HG03558 (cell line): ENCODE results near the gene AGFG2.

Experiments
- ATAC-seq: cut with Tn5 transposase; IDR thresholded peaks from one replicate; pipeline ENCODE4 v1.9.1; 2021; ENCODE audit warnings: moderate number of reproducible peaks; ENCODE audit not compliant: unreplicated experiment; ENCODE audit errors: extremely low read depth

AGFG2 gene

DNA sequence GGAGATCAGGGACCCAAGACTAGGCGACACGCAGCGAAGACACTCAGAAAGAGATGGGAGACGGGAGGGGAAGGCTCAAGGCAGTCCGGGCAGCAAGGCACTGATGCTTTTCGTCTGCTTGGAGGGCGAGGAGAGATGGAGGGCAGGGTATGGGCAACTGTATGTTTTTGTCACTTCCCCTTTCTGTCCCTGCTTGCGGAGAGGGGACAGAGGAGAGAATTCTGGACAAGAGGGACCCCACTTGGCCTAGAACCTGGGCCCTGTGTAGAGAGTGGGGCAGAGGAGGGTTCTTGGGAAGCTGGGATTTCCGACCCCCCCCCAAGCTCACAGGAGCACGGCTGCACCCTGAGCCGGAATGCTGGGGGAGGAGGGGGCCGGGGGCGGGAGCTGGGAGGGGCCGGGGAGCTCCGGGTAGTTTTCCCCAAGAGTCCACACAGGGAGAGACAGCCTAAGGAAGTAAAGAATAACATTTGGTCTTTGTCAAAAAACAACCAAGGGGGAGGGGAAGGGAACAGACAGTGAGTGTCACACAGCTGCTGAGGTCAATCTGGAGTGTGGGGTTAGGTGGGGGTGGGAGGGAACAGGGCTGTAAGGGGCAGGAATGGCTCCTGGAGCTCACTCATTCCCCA lies 45.2 kb downstream of the AGFG2 start:
- ATAC-seq: no peak

DNA sequence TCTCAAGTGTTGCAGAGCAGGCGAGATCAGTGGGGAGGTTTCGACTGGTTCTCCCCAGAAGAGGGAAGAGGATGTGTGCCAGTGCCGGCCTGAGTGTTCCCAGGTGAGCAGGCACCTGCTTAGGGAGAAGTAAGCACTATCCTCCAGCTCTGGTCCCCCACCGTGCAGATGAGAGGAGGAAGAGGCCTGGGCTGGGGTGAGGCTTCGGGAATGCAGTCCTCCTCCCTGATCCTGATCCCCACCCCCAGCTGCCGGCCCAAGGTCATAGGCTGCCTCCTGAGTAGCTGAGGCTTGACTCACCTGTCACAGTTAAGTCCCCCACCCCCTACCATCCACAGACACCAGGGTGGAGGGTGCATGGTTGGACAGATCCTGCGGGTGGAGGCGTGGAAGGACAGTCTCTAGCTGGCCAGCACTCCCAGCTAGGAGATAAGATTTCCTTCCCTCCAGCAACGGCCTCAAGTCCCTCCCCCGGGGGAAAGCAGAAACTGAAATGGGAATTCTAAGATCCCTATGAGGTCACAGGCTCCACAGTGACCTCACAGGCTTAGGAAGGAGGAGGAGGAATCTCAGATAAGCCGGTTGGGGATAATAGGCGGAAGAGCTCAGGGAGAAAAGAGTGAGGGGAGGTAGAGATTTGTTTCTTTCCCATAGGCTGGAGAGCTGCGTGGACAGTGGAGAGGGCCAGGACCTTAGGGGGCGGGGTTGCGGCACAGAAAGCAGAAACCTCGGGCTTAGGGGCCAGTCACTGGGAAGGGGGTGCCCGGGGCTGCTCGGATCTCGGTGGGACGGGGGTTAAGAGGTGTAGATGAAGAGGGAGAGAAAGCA lies 45.9 kb downstream of the AGFG2 start:
- ATAC-seq: no peak

DNA sequence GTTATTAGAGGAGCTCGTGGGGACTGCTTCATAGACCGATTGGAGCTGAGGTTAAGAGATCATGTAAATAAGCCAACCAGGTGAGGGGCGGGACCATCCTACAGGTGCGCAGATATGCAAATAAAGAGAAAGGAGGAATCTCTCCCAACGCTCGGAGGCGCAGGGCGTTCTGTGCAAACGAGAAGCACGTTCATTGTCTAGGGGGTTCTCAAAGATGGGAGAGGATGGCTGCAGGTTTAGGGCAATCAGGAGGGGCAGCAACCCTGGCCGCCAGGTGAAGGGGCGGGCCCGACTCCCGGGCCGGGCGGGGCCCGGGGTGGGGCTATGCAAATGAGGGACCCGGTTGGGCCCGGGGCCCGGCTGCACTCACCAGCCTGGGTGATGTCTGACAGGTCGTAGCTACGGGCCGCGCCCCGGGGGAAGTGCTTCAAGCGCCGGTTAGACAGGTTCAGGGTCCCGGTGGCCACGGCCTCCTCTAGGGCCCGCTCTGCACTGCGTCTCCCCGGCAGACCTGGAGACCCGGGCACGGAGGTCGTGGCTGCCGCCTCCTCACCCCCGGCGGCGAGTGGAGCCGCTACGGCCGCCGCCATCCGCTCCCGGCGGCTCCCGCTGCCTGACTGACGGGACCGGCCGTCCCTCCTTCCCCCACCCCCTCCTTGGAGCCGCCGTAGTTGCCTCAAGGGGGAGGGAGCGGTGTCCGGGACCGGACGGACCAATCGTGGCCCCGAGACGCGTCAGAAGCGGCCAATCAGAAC lies 46.7 kb downstream of the AGFG2 start, which contains the start of gene LRCH4:
Gene LRCH4, minus strand, starts transcription at position 619 of the 755 bp plus-strand sequence. Its CDS starts 29 bp downstream, at position 590.
- ATAC-seq: peak; percentile 9

DNA sequence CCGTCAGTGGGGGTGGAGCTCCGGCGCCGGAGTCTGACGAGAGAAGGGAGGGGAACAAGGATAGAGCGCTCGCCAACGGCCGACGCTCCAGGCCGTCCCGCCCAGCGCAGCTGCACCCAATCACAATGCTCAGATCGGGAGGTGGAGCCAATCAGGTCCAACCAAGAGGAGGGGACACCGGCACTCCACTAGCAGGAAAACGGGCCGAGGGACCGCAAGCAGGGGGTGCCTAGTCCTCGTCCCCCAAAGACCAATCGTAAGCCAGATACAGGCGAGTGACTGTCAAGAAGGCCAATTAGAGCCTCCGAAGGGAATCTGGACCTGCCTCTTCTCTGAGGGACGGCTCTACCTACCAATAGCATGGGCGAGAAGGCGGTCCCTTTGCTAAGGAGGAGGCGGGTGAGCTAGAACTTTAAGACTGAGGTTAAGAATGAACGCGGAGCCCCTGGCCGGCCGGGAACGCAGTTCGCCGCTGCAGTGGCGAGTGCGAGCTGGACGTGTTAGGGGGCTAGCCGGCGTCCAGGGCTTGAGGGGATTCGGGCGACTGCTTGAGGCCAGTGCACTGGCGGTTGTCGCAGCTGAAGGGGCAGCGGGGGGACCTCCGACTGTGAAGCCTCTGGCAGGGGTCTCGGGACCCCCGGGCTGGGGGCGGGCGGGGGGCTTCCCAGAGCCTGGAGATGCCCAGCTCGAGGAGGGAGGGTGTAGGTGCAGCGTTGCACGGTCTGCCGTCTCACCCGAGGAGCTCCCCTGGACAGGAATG lies 47.4 kb downstream of the AGFG2 start, which contains the start of gene FBXO24:
Gene FBXO24, plus strand, starts transcription at position 63 of the 760 bp plus-strand sequence. Its CDS starts 298 bp downstream, at position 361.
- ATAC-seq: peak; percentile 68

DNA sequence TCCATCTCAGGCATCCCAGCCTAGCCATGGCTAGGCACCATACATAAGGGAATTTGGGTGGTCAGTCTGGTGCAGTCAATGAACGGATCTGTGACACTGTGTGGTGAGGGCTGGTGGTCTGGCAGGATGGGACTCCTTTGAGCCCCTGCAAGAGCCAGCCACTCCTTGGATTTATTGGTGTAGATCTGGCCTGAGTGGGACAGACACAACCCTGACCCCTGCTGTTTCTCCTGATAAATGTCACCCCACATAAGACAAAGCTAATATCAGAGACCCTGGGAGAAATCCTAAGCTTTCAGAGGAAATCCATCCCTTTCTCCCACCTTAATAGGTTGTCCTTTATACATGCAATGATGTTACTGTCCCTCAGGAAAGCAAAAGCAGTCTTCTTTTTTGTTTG lies 49.4 kb downstream of the AGFG2 start:
- no peak for ATAC-seq

DNA sequence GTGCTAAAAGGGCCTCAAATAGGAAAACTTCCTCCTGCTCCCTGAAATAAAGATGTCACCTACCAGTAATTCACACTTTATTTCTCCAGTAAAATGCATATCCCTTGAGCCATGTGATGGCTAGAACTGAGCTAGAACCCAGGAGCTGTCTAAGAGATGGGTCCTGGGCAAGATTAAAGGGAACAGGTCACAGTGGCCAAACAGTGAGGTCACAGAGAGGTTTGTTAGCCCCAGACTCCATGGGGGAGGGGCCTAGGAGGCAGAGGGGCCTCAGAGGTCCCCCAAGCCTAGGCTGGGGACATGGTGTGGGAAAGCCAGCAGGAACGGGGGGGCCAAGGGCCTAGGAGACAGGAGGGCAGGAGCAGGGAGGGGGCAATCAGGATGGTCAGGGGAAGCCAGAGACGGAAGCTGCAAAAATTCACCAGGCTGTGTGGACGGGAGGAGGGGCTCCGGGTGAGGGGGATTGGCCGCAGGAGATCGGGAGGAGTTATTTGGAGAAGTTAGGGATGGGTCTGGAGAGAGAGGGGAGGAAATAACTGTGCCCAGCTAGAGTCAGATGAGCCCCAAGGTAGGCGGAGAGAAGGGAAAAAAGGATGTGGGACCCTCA lies 50.4 kb downstream of the AGFG2 start:
- ATAC-seq: no peak

DNA sequence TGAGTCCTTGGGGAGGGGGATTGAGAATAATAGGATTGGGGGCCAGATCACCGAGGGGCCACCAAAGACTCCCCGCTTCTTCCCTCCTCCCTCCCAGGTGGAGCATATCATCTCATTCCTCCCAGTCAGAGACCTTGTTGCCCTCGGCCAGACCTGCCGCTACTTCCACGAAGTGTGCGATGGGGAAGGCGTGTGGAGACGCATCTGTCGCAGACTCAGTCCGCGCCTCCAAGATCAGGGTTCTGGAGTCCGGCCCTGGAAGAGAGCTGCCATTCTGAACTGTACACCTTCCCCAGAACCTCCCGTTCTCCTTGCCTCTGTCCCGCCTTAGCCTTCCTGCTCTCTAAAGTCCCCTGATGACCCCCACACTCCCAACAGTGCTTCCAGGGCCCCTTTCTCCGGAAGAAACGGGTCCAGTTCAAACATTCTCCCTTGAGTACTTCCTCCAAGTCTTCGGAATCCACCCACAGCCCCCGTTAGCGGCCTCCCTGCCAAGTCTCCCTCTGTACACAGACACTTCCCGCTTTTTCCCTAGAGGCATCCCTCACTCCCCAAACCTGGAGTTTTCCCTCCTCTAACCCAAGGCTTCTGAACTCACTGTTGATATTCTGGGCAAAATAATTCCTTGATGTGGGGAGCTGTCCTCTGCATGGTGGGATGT lies 51.2 kb downstream of the AGFG2 start:
- no peak for ATAC-seq

DNA sequence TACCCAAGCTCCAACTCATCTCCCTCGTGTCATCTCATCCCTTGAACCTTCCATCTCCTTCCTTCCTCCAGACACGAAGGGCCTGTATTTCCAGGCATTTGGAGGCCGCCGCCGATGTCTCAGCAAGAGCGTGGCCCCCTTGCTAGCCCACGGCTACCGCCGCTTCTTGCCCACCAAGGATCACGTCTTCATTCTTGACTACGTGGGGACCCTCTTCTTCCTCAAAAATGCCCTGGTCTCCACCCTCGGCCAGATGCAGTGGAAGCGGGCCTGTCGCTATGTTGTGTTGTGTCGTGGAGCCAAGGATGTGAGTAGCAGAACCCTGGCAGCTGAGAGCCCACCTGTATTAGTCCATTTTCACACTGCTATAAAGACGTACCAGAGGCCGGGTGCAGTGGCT lies 52.6 kb downstream of the AGFG2 start:
- no peak for ATAC-seq

DNA sequence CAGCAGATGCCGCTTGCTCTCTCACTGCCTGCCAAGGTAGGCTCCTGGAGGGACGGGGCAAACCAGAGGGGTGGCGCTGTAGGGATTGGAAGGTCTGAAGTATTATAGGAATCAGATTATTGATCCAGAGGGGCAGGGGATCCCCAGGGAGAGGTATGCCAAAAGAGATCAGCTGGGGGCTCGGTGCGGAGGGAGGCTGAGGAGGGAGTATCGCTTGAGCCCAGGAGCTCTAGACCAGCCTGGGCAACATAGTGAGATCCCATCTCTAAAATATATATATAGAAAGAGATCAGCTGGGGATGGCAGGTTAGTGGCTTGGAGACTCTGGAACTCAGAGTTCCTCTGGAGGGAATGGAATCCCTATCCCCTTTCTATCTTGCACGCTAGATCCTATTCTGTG lies 56.2 kb downstream of the AGFG2 start:
- no peak for ATAC-seq

DNA sequence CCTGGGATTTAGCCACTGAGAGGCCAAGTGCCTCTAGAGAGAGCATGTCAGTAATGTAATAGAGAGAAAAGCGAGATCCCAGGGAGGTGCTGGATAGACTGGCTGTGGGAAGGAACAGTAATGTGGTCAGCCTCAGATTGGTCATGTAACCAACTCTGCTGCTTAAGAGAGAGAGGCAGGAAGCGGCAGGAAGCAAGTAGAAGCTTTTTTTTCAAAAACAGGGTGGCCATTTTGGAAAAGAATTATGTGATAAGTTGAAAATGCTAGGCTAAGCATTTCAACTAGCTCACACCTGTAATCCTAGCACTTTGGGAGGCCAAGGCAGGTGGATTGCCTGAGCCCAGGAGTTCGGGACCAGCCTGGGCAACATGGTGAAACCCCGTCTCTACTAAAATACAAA lies 59.4 kb downstream of the AGFG2 start:
- no peak for ATAC-seq

DNA sequence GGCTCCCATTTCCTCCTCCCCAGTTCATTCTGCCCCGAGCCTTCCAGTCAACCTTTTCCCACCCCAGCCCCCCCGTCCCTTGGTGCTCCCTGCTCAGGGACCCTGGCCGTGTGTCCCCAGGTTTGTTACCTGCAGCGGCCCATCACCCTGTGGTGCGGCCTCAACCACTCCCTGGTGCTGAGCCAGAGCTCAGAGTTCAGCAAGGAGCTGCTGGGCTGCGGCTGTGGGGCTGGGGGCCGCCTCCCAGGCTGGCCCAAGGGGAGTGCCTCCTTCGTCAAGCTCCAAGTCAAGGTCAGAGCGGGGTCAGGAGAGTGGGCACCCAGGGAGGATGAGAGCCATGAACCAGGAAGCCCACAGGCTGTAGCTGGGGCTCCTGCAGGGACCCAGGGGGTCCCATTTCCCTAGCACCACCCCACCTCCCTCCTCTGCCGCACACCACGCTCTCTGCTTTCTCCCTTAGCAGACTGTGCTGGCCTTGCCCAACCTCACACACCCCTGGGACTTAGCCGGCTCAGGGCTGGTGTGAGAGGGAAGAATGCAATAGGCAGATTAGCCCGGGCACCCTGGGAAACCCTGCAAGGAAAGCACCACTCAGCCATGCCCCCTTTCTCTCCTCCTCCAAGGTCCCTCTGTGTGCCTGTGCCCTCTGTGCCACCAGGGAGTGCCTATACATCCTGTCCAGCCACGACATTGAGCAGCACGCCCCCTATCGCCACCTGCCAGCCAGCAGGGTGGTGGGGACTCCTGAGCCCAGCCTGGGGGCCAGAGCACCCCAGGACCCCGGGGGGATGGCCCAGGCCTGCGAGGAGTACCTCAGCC lies 61.1 kb downstream of the AGFG2 start:
- ATAC-seq: no peak

DNA sequence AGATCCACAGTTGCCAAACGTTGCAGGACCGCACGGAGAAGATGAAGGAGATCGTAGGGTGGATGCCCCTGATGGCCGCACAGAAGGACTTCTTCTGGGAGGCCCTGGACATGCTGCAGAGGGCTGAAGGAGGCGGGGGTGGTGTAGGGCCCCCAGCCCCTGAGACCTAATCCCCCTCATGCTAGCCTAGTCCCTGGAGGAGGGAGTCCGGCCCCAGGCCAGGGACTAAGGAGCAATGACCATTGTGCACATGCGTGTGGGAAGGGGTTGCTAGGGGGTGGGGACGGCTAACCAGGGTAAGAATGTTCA lies 61.7 kb downstream of the AGFG2 start:
- ATAC-seq: no peak

DNA sequence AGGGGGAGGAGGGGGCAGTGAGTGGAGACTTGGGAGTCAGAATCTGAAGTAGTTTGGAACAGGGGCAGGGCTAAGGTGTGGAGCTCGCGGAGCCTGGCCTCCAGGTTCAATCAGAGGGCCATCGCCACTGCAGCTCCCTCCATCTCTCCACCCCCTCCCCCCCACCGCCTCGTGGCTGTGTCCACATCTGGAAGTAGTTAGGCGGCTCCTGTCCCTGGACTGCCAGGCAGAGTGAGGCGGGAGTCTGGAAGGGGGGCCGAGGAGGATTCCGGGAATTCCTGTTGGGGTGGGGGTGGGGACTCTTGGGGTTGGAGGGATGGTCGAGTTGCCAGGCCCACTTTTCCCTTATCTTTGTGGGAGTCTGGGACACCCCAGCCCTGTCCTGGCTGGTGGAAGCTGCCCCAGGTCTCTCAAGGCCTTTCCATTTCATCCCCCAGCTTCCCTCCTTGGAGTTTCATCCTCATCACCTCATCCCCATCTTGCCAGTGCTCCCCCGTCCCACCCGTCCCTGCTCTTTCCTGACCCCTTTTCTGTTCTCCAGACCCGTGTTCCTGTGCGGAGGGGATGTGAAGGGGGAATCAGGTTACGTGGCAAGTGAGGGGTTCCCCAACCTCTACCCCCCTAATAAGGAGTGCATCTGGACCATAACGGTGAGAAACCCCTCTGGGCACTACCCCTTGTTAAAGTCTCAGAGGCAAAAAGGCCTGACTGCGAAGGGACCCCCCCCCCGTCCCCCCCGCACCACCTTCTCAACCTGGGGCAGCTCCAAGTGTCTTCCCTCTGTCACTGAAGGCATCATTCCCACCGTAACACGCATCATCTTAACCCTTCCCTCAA lies 64.1 kb downstream of the AGFG2 start:
- ATAC-seq: no peak

DNA sequence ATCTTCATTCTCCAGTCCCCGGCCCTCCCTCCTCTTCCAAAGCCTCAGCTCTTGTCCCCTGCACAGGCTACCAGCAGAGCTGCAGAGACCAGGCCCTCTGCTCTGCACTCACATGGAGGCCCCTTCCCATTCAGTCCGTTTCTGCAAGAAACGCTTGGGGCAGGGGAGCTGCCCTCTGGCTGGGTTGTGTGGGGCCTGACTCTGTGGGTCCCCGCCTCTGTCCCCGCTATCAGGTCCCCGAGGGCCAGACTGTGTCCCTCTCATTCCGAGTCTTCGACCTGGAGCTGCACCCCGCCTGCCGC lies 64.7 kb downstream of the AGFG2 start:
- ATAC-seq: no peak

DNA sequence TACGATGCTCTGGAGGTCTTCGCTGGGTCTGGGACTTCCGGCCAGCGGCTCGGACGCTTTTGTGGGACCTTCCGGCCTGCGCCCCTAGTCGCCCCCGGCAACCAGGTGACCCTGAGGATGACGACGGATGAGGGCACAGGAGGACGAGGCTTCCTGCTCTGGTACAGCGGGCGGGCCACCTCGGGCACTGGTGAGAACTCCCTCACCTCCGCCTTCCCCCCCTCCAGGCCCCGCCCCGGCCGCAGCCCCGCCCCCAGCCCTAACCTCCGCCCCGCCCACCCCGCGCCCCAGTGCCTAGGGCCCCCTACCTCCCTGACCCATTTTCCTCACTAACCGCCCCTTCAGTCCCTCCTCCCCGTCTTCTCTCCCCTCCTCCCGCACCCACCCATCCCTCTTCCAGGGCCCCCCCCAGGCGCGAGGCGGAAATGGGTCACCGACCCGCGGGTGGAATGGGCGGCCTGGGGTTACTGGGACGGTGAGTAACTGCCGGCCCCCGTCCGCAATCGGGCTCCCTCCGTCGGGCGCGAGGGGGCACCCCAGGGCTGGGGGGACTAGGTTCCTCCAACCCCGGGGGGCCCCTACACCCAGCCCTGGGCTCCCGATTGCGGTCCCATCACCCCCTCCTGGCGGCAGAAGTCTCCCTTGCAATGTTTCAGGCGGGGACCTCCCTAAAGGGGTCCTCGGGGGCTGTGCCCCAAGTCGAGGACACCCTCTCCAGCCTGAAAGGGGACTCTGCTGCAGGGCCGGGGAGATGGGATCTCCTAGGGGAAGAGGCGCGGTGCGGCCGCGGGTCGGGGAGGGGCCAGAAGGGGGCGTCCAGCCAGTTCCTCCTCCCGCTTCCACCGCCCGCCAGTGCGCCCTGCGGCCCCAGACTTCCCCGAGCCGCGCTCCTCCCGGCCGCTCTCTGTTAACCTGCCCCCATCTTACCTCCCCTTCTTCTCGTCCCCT lies 65.3 kb downstream of the AGFG2 start:
- ATAC-seq: no peak

DNA sequence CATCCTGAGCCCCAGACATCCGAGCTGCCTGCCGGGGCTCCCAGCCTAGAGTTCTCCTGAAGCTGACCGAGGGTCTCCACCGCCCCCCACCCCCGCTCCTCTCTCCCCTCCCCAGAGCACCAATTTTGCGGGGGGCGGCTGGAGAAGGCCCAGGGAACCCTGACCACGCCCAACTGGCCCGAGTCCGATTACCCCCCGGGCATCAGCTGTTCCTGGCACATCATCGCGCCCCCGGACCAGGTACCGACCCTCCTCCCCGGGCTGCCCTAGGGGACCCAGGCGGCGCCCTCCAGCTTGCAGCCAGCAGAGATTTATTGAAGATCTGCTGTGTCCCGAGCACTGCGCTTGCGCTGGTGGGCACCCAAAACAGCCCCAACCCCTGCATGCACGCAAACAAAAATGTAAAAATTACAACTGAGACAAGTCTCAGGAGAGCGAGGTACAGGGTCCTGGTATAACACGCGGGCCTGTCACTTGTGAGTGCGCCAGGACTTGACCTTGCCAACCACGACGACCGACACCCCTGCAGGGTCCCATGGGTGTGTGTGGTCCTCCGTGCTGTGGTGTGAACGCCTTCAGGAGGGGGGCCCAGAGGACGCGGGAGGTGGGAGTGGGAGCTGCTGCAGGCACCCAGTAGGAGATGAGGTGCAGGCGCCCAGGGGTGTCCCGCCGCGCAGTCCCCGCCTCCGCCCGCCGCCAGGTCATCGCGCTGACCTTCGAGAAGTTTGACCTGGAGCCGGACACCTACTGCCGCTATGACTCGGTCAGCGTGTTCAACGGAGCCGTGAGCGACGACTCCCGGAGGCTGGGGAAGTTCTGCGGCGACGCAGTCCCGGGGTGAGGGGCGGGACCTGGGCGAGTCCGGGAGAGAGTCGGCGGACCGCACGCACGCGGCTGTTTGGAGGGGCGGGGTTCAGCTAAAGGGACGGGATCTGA lies 66.2 kb downstream of the AGFG2 start:
- ATAC-seq: no peak
